HG02571 (cell line): ENCODE measurements around the gene BRCC3.
"Not testable (repeated sequence)": the region's sequence is repeated elsewhere in the genome, so short reads cannot be mapped to it uniquely, and the experiment has no call there.

Source experiments
- ATAC-seq: cut with Tn5 transposase; IDR thresholded peaks from one replicate; pipeline ENCODE4 v1.9.1; 2021; ENCODE audit warnings: mild to moderate bottlenecking, moderate library complexity; ENCODE audit not compliant: unreplicated experiment

The BRCC3 gene

DNA sequence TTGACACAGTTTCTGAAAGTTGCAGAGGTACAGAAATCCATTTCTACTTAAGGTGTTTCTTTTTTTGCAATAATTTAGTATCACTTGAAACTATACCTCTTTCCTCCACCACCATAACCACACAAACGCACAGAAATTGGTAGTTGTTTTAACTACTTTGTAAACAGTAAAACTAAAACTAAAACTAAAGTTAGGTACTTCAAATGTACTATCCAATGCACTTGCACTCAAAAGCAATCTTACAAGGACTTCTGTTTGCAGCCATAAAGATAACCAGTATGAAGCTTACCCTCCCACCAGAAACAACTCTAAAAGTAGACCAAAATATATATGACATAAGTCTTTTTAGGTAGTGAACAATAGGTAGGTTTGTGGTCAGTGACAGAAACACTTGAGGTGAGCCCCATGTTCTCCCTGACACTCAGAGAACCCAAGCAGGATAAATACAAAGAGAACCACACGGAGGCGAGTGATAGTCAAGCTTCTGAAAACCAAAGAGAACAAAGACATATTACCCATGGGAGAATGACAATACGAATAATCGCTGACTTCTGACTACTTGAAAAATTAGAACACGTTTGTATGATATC lies 72.7 kb downstream of the BRCC3 start:
- ATAC-seq = no peak

GRCh38 chrX:155144926-155145325 lies 73.6 kb downstream of the BRCC3 start:
- ATAC-seq = no peak

- ATAC-seq = not testable (repeated sequence)
Measured at GRCh38 chrX:155147612-155148011, 76.3 kb downstream of the BRCC3 start.

DNA sequence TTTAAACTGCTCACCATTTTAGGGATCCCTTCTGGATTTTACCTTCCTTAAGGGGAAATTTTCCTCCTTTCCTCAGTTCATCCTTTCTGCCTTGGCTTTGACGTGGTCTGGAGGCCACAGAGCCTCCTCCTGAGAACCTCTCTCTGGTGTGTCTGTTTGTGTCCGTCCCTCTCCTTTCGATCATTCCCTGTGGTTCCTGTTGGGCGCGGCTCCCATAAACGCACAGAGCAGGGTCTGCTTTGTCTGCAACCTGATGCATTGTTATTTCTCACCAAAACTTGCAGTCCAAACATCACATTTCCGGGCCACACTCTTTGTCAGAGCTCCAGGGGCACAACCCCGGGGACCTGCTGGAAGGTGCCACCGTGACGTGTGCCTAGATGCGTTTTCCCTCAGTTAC lies 76.9 kb downstream of the BRCC3 start:
- not testable (repeated sequence) for ATAC-seq

GRCh38 chrX:155148724-155149537 lies 77.6 kb downstream of the BRCC3 start:
- no peak for ATAC-seq

DNA sequence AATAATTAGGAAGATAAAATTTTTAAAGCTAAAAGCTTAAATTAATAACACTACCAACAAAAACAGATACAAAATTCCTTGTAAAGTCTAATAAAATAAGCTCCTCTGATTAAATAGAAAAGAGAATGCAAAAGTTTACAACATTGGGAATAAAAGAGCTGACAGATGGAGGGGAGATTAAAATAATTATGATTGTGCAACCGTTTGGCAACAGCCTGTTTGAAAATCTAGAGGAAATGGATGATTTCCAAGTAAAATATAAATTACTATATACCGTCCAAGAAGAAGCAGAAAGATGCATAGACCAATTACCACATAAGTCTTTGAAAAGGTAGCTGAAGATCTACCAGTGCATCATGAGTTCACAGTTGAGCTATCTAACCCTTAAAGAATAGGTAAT lies 98.6 kb downstream of the BRCC3 start:
- ATAC-seq = no peak
